Tibial artery (tissue), 4 donors: ENCODE data around the gene PDHB.

Experiments used
- DNase-seq, 2 donors: peaks; one replicate each; pipeline ENCODE4 v3.0.0-alpha.2; 2019
- H3K27ac ChIP-seq, 2 donors: fragments of 200-600 bp; sonication (generic) in 1 of 2; 1 replicate in 1 of 2; 2 replicates in 1 of 2; pipeline ENCODE4 v1.5.1; 2018 to 2019; ENCODE audit warnings: mild to moderate bottlenecking in 1 of 2
- H3K27me3 ChIP-seq, 2 donors: fragments of 200-600 bp; sonication (generic) in 1 of 2; one replicate each; pipeline versions ENCODE4 v1.5.1 to v1.6.0; 2016 to 2019
- H3K36me3 ChIP-seq, 3 donors: fragments of 200-600 bp; sonication (generic) in 2 of 3; one replicate each; pipeline ENCODE4 v1.5.1; 2016 to 2019; ENCODE audit warnings: mild to moderate bottlenecking in 2 of 3
- H3K4me1 ChIP-seq, 4 donors: fragments of 200-600 bp; sonication (generic) in 2 of 4; 1 replicate in 3 of 4; 2 replicates in 1 of 4; pipeline ENCODE4 v1.5.1; 2016 to 2019
- H3K4me3 ChIP-seq, 2 donors: fragments of 200-600 bp; sonication (generic) in 1 of 2; 1 replicate in 1 of 2; 2 replicates in 1 of 2; pipeline ENCODE4 v1.5.1; 2018 to 2019; ENCODE audit warnings: mild to moderate bottlenecking in 2 of 2
- H3K9me3 ChIP-seq, 3 donors: fragments of 200-600 bp; sonication (generic) in 1 of 3; one replicate each; pipeline ENCODE4 v1.5.1; 2016 to 2019
- CTCF ChIP-seq, 2 experiments: fragments of 200-600 bp in 1 of 2; fragments of 450-650 bp in 1 of 2; IDR thresholded peaks; one replicate each; pipeline ENCODE4 v1.5.1; 2017 to 2019; ENCODE audit warnings: antibody characterized with exemption in 2 of 2, mild to moderate bottlenecking in 1 of 2, moderate library complexity in 1 of 2
- intact Hi-C: fragments of 100-400 bp; cut with DNase I; formaldehyde crosslinking; loops from one replicate; pipeline ENCODE4 v1.15.0; 2023; ENCODE audit warnings: low total_unique reads

Gene PDHB

GRCh38 chr3:58379351-58380073 lies 54.1 kb downstream of the PDHB start:
- Histone ChIP-seq H3K4me3 (no peak overlapping the region), H3K27ac (no peak overlapping the region), H3K4me1 (peaks cover 0 to 6% (median 0%) of the 10 kb centered on the region in 4 donors), H3K9me3 (no peaks in the 10 kb centered on the region), H3K36me3 (peaks cover 0 to 12% (median 0%) of the 10 kb centered on the region in 3 donors), H3K27me3 (no peaks in the 10 kb centered on the region)
- no peak for DNase-seq
- intact Hi-C loops = no loop called here
- TF ChIP-seq CTCF (IDR thresholded peaks at IDR 0.05) = no peak

GRCh38 chr3:58377750-58378149 lies 55.9 kb downstream of the PDHB start:
- Histone ChIP-seq H3K4me1 (no peaks in the 10 kb centered on the region), H3K9me3 (no peaks in the 10 kb centered on the region), H3K4me3 (no peak overlapping the region), H3K27ac (no peak overlapping the region), H3K36me3 (peaks cover 0 to 8% (median 0%) of the 10 kb centered on the region in 3 donors), H3K27me3 (no peaks in the 10 kb centered on the region)
- intact Hi-C loops = no loop called here
- no peak for TF ChIP-seq CTCF (IDR thresholded peaks at IDR 0.05)
- DNase-seq = no peak
